ENCODE measurements around the gene KRT33A. TPM values are rescaled to one million over a fixed set of nuclear protein-coding genes. Genes with fewer than 3 reads are reported as not detected.

KRT33A gene
- total and polyA plus RNA-seq, 12 donors: not detected

- Histone ChIP-seq H3K4me3 (peak within 1 kb of the TSS in 2 of 10 donors; percentile 14 to 24), H3K27ac (peak within 1 kb of the TSS in 3 of 10 donors; percentile 3 to 85 (median 34)), H3K27me3 (peaks cover 0 to 31% (median 8%) of the 10 kb centered on the region in 7 donors), H3K36me3 (no peaks in the 10 kb centered on the region), H3K4me1 (peaks cover 0 to 26% (median 4%) of the 10 kb centered on the region in 9 donors), H3K9me3 (no peaks in the 10 kb centered on the region)
- intact Hi-C loops (cut with DNase I): loop anchor here in 1 of 10 donors (10.0 kb wide), 1 partner anchor 186 kb away; no protein-coding TSS in a partner anchor
- no peak for TF ChIP-seq CTCF (IDR thresholded peaks at IDR 0.05)
- WGBS, 2 donors: 66 to 71% methylated on average over 7 of the region's 7 CpGs
- DNase-seq (no peak), ATAC-seq (peak in 3 of 8 donors; percentile 22 to 36 (median 26))
These were observed 41.7 kb downstream of the KRT33A start, which contains the start of gene KRTAP16-1 for GRCh38 chr17:41308918-41309359. Gene KRTAP16-1 (minus strand): TSS chr17:41309309. CDS start chr17:41309253, 56 bp downstream.

GRCh38 chr17:41308251-41308917 lies 42.2 kb downstream of the KRT33A start:
- Histone ChIP-seq H3K4me1 (peaks cover 0 to 26% (median 4%) of the 10 kb centered on the region in 9 donors), H3K9me3 (no peaks in the 10 kb centered on the region), H3K36me3 (no peaks in the 10 kb centered on the region), H3K27ac (peak overlapping the region in 3 of 10 donors; percentile 3 to 85 (median 34)), H3K27me3 (peaks cover 0 to 28% (median 8%) of the 10 kb centered on the region in 7 donors), H3K4me3 (peak overlapping the region in 2 of 10 donors; percentile 14 to 24)
- TF ChIP-seq CTCF (IDR thresholded peaks at IDR 0.05): no peak
- peak; percentile 34 to 70 for DNase-seq
- WGBS, 2 donors: 48 to 68% methylated on average over 10 of the region's 10 CpGs
- ATAC-seq: peak; percentile 84 to 95 (median 90)
- intact Hi-C loops (cut with DNase I): loop anchor here in 1 of 10 donors (10.0 kb wide), 1 partner anchor 186 kb away; no protein-coding TSS in a partner anchor

DNA sequence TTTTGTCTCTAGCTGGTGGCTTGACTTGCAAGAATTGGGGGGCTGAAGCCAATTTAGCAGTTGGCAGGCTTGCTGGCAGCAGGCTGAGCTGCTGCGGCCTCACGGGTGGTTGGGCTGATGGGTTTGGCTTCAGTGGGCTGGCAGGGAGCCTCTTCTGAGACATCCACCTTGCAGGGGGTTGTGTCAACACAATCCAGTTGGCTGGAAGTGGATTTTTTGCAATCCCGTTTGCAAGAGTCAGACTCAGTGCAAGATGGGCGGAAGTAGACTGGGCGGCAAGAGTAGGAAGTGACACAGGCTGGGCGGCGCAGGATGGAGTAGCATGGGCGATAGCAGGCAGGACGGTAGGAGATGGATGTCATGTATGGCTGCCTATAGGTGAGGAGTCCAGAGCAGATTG lies 43.0 kb downstream of the KRT33A start:
- Histone ChIP-seq H3K36me3 (no peaks in the 10 kb centered on the region), H3K27ac (peak overlapping the region in 1 of 10 donors; percentile 85), H3K9me3 (no peaks in the 10 kb centered on the region), H3K4me3 (peak overlapping the region in 1 of 10 donors; percentile 24), H3K4me1 (peaks cover 0 to 26% (median 6%) of the 10 kb centered on the region in 9 donors), H3K27me3 (peaks cover 0 to 21% (median 7%) of the 10 kb centered on the region in 7 donors)
- ATAC-seq (peak in 3 of 8 donors; percentile 26 to 53 (median 35)), DNase-seq (no peak)
- 68 to 76% methylated on average over 9 of the region's 9 CpGs for WGBS, 2 donors
- TF ChIP-seq CTCF (IDR thresholded peaks at IDR 0.05): no peak
- intact Hi-C loops (cut with DNase I): loop anchor here in 1 of 10 donors (10.0 kb wide), 1 partner anchor 187 kb away; no protein-coding TSS in a partner anchor

- no peak for TF ChIP-seq CTCF (IDR thresholded peaks at IDR 0.05)
- Histone ChIP-seq H3K4me1 (peaks cover 0 to 18% (median 6%) of the 10 kb centered on the region in 9 donors), H3K27ac (no peak overlapping the region), H3K4me3 (no peak overlapping the region), H3K36me3 (no peaks in the 10 kb centered on the region), H3K27me3 (peaks cover 0 to 12% (median under 1%) of the 10 kb centered on the region in 7 donors), H3K9me3 (peaks cover 0 to 20% (median 0%) of the 10 kb centered on the region in 11 donors)
- intact Hi-C loops (cut with DNase I): loop anchor here in 1 of 10 donors (10.0 kb wide), 1 partner anchor 191 kb away; no protein-coding TSS in a partner anchor
- no peak for ATAC-seq
- no peak for DNase-seq
- 81 to 83% methylated on average over 12 of the region's 12 CpGs for whole genome bisulfite sequencing, 2 donors
These were observed 46.5 kb downstream of the KRT33A start for GRCh38 chr17:41304091-41304490.
